Lower lobe of right lung (tissue), 2 donors: ENCODE data around the gene MICAL2. TPM values are rescaled to one million over a fixed set of nuclear protein-coding genes. Genes with fewer than 3 reads are reported as not detected.

Source experiments
- ATAC-seq, 2 donors: fragments of 200-7000 bp; cut with Tn5 transposase; one replicate each; pipeline ENCODE4 v1.9.1; 2020 to 2022; ENCODE audit warnings: mild to moderate bottlenecking in 2 of 2, moderate library complexity in 2 of 2
- DNase-seq: peaks from one replicate; pipeline ENCODE4 v3.0.0-alpha.2; 2020
- H3K27ac ChIP-seq: fragments of 200-600 bp; one replicate; pipeline ENCODE4 v1.8.0; 2022
- H3K27me3 ChIP-seq: fragments of 200-600 bp; one replicate; pipeline ENCODE4 v1.8.0; 2022; ENCODE audit warnings: low read depth
- H3K36me3 ChIP-seq: fragments of 200-600 bp; one replicate; pipeline ENCODE4 v1.8.0; 2022; ENCODE audit warnings: mild to moderate bottlenecking
- H3K4me1 ChIP-seq: fragments of 200-600 bp; one replicate; pipeline ENCODE4 v1.8.0; 2022
- H3K4me3 ChIP-seq: fragments of 200-600 bp; one replicate; pipeline ENCODE4 v1.8.0; 2022; ENCODE audit warnings: mild to moderate bottlenecking
- H3K9me3 ChIP-seq: fragments of 200-600 bp; one replicate; pipeline ENCODE4 v1.8.0; 2022
- intact Hi-C: fragments of 100-400 bp; cut with DNase I; formaldehyde crosslinking; loops from one replicate; pipeline ENCODE4 v1.11.0; 2022
- total RNA-seq: library from RNA; stranded (reverse); fragmentation: NEBNext Ultra II Directional; extraction: Animal tissue kit (Norgen Biotek cat#: 25700); gene quantifications from one replicate; pipeline ENCODE4 v1.2.1, GENCODE V29; 2021
- TF ChIP-seq, protein P1 (sequence below): fragments of 200-600 bp; IDR thresholded peaks from one replicate; pipeline ENCODE4 v1.8.0; 2022; ENCODE audit warnings: antibody characterized with exemption, mild to moderate bottlenecking
- donor health status: DM: no; HTN: yes; CAD: no; lungs with severe emphysema.

MICAL2 gene
- total RNA-seq, 1 donor from 2014 or later, result 127 TPM

- intact Hi-C loops, result no loop called here
- Histone ChIP-seq H3K9me3 (no peaks in the 10 kb centered on the region), H3K4me1 (peaks cover 13% of the 10 kb centered on the region), H3K36me3 (no peaks in the 10 kb centered on the region), H3K27ac (no peak overlapping the region), H3K27me3 (no peaks in the 10 kb centered on the region), H3K4me3 (no peak overlapping the region)
- TF ChIP-seq, protein P1, sequence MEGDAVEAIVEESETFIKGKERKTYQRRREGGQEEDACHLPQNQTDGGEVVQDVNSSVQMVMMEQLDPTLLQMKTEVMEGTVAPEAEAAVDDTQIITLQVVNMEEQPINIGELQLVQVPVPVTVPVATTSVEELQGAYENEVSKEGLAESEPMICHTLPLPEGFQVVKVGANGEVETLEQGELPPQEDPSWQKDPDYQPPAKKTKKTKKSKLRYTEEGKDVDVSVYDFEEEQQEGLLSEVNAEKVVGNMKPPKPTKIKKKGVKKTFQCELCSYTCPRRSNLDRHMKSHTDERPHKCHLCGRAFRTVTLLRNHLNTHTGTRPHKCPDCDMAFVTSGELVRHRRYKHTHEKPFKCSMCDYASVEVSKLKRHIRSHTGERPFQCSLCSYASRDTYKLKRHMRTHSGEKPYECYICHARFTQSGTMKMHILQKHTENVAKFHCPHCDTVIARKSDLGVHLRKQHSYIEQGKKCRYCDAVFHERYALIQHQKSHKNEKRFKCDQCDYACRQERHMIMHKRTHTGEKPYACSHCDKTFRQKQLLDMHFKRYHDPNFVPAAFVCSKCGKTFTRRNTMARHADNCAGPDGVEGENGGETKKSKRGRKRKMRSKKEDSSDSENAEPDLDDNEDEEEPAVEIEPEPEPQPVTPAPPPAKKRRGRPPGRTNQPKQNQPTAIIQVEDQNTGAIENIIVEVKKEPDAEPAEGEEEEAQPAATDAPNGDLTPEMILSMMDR, result no peak
- ATAC-seq, result no peak
- DNase-seq, result no peak
Observed at GRCh38 chr11:12272821-12273617, 162.6 kb downstream of the MICAL2 start.

DNA sequence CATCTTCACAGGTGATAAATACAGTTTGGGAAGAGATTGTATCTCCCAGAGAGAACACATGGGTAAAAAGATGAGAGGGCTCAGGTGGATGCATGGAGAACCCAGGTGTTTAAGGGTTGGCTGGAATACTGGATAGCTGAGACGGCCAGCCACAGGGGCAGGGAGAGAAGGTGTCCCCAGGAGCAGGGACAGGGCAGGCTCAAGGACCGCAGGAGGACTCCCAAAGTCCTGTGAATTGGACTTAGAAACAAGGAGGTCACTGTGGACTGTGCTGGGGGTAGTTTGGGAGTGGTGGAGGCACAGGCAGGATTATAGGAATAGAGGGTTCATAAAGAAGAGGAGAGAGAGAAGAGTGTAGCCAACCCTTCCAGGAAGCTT is 163.2 kb downstream of the MICAL2 start:
- ATAC-seq (no peak), DNase-seq (no peak)
- TF ChIP-seq, protein P1, result no peak
- Histone ChIP-seq H3K9me3 (no peaks in the 10 kb centered on the region), H3K27ac (no peak overlapping the region), H3K4me3 (no peak overlapping the region), H3K27me3 (no peaks in the 10 kb centered on the region), H3K4me1 (peaks cover 13% of the 10 kb centered on the region), H3K36me3 (no peaks in the 10 kb centered on the region)
- intact Hi-C loops, result no loop called here

DNA sequence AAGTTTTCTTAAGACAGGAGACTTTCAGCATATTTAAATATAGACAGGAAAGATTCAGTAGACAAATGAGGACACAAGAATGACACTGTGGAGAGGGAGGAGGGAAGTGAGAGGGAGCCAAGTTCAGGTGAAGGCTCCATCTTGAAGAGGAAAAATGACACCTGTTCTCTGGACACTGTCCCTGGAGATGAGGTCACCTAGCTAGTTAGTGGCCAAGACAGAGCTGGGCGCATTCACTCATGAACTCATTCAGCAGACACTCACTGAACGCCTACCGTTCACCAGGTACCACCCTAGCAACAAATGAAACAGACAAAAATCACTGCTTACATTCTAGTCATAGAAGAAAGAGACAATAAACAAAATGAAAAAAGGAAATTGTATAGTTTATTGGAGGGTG is 163.7 kb downstream of the MICAL2 start:
- Histone ChIP-seq H3K9me3 (no peaks in the 10 kb centered on the region), H3K27me3 (no peaks in the 10 kb centered on the region), H3K27ac (no peak overlapping the region), H3K4me3 (no peak overlapping the region), H3K36me3 (no peaks in the 10 kb centered on the region), H3K4me1 (peaks cover 9% of the 10 kb centered on the region)
- no peak for ATAC-seq
- intact Hi-C loops, result no loop called here
- TF ChIP-seq, protein P1, result no peak
- no peak for DNase-seq

DNA sequence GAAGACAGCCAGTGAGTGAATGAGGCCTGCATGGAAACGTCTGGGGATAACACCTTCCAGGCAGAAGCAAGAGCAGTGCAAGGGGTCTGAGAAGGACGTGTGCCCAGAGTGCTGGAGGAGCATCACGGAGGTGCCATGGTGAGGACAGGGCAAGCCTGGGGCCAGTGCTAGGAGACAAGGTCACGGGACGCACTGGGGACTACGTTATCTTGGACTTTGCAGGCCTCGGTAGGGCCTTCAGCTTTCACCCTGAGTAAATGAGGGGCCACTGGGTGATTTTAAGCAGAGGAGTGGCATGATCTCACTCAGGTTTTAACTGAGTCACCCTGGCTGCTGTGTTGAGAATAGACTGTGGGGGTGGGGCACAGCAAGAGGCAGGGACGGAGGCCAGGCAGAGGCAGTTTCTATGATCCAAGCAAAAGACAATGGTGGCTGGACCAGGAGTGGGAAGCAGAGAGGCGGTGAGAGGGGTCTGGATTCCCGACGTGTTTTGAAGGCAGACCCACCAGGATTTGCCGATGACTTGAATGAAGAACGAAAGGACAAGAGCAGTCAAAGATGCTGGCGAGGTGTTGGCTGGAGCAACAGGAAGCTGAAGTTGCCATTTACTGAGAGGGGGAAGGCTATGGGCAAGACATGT is 164.3 kb downstream of the MICAL2 start:
- TF ChIP-seq, protein P1, result no peak
- ATAC-seq (no peak), DNase-seq (no peak)
- Histone ChIP-seq H3K27me3 (no peaks in the 10 kb centered on the region), H3K4me1 (peaks cover 3% of the 10 kb centered on the region), H3K36me3 (no peaks in the 10 kb centered on the region), H3K27ac (no peak overlapping the region), H3K9me3 (no peaks in the 10 kb centered on the region), H3K4me3 (no peak overlapping the region)
- intact Hi-C loops, result no loop called here

DNA sequence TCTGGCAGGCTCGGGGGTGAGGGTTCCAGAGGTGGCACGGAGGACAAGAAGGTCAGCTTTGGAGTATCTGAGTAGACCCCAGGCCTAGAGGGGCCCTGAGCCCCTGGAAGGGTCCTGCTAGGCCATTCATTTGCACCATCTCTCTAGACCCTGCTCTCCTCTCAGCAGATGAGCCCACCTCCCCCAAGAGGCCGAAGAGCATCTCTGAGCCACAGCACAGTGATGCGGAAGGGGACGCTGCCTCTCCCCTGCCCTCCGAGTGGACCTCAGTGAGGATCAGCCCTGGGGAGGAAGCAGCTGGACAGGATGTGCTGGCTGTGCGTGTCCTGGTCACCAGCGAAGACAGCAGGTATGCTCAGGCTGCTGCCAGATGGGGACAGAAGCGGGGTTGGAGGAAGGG is 165.4 kb downstream of the MICAL2 start:
- Histone ChIP-seq H3K27me3 (no peaks in the 10 kb centered on the region), H3K4me1 (peaks cover 5% of the 10 kb centered on the region), H3K27ac (no peak overlapping the region), H3K9me3 (no peaks in the 10 kb centered on the region), H3K36me3 (no peaks in the 10 kb centered on the region), H3K4me3 (no peak overlapping the region)
- intact Hi-C loops, result no loop called here
- no peak for DNase-seq
- TF ChIP-seq, protein P1, result no peak
- no peak for ATAC-seq
